ENCODE data around the gene VEGFA.

The VEGFA gene

DNA sequence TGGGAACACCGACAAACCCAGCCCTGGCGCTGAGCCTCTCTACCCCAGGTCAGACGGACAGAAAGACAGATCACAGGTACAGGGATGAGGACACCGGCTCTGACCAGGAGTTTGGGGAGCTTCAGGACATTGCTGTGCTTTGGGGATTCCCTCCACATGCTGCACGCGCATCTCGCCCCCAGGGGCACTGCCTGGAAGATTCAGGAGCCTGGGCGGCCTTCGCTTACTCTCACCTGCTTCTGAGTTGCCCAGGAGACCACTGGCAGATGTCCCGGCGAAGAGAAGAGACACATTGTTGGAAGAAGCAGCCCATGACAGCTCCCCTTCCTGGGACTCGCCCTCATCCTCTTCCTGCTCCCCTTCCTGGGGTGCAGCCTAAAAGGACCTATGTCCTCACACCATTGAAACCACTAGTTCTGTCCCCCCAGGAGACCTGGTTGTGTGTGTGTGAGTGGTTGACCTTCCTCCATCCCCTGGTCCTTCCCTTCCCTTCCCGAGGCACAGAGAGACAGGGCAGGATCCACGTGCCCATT is 15.3 kb downstream of the VEGFA start:
- DNase-seq (ENCODE audit: low read depth, low spot score) = no peak

DNA sequence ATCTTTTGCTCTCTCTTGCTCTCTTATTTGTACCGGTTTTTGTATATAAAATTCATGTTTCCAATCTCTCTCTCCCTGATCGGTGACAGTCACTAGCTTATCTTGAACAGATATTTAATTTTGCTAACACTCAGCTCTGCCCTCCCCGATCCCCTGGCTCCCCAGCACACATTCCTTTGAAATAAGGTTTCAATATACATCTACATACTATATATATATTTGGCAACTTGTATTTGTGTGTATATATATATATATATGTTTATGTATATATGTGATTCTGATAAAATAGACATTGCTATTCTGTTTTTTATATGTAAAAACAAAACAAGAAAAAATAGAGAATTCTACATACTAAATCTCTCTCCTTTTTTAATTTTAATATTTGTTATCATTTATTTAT is 15.9 kb downstream of the VEGFA start:
- no peak for DNase-seq (ENCODE audit: low read depth, low spot score)

DNA sequence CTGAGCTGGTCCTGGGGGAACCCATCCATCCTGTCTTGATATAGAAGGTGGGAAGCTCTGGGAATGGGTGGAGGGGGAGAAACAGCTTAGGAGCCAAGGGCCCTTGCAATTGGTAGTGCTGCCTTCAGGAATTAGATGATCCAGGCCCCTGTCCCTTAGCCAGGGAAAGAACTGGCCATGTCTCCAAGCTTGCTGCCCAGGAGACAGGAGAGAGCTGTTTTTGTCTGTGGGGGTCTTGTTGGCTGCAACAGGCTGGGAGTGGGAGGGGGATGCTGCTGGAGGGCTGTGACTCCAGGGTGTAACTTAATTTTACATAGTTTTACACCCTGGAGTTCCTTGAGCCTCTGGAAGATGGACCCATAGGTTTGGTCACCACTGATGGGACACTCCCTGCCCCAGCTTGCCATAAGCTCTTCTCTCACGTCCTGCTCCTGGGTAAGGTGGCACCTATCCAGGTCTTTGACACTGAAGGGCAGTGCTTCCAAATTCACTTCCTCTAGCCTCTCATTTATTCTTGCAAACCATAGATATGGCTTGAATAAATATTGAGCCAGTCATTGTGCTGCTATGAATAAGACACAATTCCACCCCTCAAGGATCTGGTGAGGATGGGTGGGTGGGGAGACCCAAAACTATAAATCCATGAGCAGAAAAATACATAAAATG is 16.8 kb downstream of the VEGFA start:
- DNase-seq (ENCODE audit: low read depth, low spot score) = no peak

DNA sequence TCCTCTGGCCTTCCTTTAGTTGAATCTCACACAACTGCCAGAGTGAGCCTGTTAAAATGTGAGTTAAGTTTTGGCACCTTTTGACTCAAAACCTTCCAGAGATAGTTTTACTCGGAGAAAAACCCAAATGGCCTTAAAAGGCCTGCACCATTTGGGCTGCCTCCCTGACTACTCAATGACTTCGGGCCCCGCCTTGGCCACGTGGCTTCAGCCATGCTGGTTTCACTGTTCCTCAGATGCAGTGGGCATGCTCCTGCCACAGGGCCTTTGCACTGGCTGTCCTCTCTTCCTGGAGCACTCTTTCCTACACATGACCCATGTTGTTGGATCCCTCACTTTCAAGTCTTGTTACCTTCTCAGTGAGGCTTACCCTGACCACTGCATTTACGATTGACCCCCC is 18.3 kb downstream of the VEGFA start:
- no peak for DNase-seq (ENCODE audit: low read depth, low spot score)

DNA sequence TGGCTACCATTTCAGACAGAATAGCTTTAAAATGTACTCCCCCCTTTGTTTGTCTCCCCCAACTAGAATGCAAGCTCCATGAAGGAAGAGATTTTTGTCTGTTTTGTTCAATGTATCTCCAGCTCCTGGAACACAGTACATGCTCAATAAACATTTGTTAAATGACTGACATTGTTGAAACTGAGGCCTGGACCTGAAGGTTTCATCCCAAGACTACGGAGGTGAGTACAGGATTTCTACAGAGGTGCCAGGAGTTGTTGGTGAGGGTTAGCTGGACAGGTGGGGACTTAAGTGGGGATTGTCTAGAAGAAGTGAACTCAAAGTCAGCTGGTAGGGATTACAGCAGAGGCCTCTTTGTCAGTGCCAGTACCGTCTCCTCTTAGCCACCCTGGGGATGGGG is 19.4 kb downstream of the VEGFA start:
- no peak for DNase-seq (ENCODE audit: low read depth, low spot score)

DNA sequence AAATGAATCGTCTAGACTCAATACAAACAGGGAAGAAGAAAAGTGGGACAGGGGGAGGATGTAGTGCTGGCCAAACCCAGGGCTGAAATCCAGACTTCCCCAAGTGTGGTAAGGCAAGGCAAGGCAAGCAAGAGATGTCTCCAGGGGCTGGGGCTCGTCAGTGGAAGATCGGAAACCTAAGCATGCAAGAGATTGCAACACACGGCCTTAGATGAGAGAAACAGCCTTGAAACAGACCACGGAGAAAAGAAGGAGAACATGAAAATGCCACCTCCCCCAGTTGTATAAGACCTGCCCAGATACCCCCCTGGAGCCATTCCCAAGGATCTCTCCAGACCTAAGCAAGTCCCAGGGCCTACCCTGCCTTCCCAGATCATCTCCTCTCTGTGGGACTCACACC is 20.0 kb downstream of the VEGFA start:
- no peak for DNase-seq (ENCODE audit: low read depth, low spot score)

DNA sequence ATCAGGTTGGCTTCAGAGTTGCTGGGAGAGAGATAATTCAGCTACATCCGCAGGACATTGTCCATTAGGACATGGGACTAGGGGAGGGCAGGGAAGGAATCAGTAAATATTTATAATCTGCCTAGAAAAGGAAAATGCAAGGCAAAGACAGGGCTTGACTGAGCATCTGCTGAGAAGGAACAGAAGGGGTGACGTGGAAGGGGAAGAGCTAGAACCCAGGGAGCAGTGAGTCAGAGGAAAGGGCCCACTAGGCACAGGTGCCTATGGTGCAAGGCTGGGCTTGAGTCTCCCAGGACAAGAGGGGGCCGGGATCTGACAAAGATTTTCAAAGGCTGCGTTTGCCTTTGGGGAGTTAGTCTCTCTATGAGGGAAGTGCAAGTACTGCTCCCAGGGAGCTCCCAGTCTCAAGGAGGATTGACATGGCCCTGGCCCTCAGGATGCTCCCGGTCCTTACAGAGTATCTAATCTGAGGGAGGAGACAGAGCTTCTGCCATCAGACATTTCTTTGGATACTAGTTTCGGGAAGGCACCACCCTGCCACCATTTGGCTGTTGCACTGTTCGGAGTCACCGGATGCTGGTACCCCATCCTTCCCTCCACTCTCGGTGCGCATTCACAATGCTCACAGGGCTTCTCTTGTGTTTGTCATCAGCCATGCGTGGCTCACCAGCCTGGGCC is 21.9 kb downstream of the VEGFA start:
- no peak for DNase-seq (ENCODE audit: low read depth, low spot score)

DNA sequence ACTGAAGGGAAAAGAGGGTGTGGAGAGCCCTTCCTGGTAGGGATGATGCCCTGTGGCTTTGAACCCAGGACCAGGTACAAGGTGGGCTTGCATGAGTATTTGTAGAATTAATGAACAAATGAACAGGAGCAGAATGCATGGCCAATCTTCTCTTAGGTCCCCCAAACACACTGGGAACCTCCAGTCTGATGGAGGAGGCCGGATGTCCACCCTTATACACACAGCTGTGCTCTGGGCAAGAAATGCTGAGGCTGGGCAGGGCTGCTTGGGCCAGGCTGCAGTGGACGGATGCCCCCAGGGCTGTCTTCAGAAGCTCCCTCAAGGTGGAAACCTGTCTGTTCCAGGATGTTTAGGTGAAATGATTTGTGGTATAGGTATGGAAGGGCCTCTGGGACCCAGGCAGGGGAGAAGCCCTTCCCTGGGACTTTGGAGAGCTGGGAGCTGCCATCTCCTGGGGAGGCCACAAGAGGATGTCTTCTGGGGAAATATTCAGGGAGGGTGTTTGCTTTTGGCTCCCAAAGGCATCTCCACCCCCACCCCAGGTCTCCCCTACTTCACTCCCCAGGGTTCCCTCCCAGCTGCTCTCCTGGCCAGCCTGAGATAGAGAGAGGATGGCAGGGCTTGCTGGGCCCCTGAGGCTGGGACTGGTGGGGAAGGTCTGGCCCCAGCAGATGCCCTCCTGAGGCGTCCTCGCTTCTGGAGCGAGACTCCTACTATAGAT is 23.3 kb downstream of the VEGFA start:
- no peak for DNase-seq (ENCODE audit: low read depth, low spot score)

DNA sequence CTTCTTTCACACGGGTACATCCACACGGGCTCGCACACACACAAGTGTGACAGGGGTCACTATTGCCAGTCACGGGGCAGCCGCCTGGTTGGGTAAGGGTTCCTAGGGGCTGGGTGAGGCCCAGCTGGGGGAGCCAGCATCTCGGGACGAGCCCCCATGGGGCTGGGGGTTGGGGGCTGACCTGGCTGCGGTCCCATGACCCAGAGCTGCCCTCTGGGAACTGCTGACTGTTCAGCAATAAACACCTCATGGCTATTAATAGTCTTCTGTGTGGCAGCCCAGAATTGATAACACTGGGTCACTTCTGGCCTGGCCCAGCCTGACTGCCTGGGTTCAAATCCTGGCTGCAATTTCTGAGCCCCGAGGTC is 23.8 kb downstream of the VEGFA start:
- DNase-seq (ENCODE audit: low read depth, low spot score) = no peak

DNA sequence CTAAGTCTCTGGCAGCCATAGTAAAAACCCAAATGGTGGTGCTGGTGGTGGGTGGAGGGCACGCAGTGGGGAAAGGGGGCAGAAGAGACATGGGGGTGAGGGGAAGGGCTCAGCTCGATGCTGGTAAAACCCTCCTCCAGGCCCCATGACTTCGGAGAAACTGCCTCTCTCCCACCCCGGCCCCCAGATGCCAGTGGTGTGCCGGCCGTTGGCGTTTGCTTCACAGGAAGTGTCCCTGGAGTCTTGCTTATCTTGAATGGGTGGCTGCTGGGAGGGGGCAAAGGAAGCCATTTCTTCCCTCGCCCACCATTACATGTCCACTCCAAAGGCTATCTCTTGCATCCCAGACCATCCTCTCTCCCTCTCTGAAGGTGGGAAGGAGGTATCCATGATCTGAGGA is 25.4 kb downstream of the VEGFA start:
- no peak for DNase-seq (ENCODE audit: low read depth, low spot score)

DNA sequence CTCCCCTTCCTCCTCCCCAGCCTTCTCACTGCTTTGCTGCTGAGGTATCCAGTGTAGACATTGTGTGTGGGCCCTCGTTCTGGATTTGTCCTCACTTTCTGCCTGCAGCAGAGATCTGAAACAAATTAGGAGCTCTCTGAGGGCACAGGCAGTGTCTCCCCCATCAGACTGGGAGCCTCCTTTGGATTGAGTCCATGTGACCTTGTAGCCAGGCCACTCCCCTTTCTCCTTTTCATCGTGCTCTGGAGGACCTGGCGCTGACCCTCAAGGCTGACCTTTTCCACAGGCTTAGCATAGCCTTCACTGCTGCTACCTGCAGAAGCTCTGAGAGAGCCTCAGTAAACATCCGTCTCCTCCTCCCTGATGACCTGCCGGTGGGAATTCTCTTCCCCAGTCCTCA is 26.2 kb downstream of the VEGFA start:
- no peak for DNase-seq (ENCODE audit: low read depth, low spot score)

DNA sequence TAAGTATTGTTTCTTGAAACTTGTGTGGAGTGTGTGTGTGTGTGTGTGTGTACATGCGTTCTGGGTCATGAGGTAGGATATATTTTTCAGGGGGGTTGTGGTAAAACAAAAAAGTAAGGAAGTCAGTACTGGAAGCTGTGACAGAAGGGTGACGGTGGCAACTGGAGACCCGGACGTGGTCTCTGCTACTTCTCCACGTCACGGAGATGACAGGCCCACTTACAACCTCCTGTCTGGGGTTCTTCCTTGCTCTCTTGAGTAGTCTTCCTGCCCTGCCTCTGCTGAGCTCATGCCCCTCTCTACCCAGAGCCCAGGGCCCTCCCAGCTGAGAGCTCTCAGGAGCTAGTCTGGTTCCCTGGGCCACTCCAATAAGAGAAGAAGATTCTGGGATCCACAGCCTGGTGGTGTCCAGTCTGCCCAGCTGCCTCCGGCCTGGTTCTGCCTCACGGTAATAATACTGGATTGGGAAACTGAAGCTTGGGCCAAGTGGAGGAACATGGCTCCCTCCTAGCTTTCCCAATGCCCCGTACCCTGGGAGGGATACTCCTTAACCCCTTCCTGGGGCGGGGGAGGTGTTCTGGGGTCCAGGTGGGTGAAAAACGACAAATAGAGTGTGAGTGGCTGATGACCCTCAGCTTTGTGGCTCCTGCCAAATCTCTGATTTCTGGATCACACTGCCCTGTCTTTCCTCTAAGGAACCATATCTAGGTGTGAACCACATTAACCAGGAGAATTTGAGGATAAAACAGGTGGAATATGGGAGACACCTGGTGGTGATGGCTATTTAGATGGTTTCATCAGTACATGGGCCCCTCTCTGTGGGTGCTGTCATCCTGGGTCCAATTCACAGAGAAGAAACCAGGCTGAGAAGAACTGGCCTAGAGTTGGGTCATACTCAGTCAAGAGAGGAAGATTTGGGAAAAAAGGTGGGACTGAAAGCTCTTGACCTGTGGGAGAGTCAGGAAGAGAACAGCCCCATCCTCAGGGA is 27.2 kb downstream of the VEGFA start:
- no peak for DNase-seq (ENCODE audit: low read depth, low spot score)

DNA sequence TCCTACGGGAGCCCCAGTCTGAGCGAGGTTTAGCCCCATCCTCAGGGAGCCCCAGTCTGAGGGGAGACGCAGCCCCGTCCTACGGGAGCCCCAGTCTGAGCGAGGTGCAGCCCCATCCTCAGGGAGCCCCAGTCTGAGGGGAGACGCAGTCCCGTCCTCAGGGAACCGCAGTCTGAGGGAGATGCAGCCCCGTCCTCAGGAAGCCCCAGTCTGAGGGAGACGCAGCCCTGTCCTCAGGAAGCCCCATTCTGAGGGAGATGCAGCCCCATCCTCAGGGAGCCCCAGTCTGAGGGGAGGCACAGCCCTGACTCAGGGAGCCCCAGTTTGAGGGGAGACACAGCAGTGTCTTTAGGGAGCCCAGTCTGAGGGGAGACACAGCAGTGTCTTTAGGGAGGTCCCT is 27.9 kb downstream of the VEGFA start:
- DNase-seq (ENCODE audit: low read depth, low spot score) = no peak

DNA sequence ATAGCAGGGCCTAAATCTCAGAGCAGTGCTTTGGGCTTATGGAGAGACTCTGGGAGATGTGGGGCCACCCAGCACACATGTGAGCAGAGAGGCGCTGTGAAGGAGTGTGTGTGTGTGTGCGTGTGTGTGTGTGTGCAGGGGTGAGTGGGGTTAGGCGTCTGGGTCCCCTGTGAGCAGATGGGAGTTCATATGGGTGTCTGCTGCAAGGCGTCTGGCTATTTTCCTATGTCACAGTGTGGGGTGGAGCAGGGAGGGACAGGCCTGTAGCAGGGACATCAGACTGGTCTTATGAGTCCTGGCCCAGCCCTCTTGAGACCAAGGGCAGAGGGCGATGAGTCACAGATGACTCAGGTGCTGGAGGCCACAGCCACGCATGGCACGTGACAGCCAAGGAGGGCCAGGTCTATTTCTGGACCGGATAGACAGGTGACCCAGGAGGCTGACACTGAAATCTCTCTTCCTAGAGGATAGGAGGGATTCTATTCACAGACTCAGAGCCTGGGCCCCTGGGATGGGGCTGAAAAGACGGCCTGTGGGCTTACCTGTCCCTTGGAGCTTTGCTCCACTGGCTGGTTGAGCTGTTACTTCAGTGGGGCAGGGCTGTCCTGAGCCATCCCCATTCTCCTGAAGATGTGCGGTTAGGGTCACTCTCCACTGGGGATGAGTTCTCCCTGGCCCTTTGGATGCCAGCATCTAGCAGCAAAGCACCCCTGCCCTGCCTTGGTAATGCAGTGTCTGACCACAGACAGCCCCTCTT is 28.9 kb downstream of the VEGFA start:
- no peak for DNase-seq (ENCODE audit: low read depth, low spot score)

DNA sequence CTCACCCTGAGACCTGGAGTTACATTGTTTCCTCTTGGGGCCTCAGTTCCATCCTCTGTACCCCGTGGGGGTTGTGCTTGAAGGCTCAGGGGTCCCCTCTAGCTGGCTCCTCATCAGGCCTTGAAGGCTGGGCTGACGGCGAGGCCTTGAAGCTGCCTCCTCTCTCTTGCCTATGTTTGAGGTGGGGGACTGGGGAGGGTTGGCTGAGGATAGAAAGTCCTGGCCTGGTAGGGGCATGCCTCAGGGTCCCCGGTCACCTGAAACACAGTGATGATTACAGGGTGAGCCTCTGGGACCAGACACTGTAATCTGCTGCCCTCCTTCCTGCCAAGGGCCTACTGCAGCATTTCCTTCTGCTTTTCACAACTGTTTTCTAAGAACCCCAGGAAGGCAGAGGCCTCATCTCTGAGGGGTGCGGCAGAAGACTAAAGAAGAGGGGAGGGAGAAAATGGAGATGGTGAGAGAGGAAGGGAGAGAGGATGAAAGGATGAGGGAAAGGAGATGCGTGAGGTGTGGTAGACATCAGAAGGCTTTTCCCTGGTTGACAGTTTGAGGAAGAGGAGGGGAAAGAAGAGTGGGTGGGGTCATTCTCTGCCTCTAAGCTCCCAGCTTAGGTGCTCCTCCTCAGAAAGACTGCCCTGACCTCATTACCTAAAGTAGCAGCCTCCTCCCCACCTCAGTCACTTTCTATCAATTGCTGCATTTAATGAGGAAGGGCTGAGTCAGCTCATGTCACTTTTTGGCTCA is 29.7 kb downstream of the VEGFA start:
- DNase-seq (ENCODE audit: low read depth, low spot score) = no peak

DNA sequence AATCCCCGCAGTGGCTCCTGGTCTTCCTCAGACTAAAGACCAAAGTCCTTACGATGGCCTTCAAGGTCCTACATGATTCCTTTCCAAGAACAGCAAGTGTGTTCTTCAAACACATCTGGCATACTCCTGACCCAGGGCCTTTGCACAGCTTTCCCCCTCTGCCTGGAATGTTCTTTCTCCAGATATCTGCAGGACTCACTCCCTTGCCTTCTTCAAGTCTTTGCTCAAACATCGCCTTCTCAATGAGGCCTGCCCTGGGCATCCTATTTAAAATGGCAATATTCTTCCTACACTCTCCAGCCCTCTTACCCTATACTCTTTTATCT is 30.2 kb downstream of the VEGFA start:
- no peak for DNase-seq (ENCODE audit: low read depth, low spot score)

DNA sequence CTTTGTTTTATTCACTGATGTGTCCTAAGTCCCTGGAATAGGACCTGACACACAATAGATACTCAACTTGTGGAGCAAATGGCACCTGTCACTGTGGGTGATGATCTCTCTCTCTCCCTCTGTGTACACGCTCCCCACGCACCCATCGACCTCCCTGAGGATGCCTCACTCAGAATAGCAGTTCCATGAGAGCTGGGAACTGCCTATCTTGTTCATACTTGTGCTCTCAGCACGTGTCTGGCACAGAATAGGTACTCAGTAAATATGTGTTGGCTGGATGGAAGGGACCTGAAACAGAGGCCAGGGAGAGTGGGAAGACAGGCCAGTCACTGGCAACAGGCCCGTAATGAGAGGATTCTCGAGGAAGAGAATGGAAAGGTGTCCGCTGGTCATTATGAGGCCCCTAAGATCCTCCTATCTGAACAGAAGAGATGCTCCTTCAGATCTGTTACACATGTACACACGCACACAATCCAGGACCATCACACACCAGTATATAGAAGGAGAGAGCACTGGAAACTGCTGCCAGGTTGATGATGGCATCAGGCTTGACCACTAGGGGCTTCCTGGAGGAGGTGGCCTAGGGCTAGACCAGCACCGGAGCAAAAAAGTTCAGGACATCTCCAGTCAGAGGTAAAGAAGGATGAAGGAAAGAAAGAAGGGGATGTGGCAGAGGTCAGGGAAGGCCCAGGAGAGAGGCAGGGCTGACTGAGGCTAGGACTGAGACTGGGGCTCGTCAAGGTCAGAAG is 30.9 kb downstream of the VEGFA start:
- no peak for DNase-seq (ENCODE audit: low read depth, low spot score)

DNA sequence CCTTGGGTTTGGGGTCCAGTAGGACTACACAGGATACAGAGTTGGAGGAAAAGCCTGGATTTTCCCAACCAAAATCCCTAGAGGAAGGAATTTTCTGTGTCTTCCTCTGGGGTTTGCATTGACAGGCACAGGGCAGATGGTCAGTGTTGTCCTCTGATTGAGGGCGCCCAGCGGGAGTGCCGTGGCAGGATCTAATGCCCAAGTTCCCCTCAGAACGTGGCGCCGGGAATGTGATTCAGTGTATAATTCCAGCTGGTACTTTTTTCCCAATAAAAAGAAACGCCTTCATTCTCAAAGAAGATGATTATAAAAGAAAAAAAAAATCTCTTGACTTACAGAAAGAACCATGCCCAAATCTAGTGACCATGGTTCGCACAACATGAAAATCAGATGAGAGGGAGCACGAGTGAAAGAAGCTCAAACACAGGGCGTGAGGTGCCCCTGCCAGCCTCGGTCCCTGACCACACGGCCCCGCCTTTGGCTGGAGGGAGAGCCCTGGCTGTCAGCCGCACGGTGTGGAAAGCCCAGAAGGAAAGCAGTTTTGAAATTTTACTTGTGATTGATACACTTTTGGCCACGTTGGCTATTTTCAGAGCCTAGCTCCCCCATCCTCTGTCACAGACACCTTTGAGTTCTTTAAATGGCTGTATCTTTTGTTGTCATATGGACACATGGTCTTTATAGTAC is 31.6 kb downstream of the VEGFA start:
- no peak for DNase-seq (ENCODE audit: low read depth, low spot score)
